HepG2 (cell line): Measurements from ENCODE around the gene PRKAG1. TPM values are rescaled to one million over a fixed set of nuclear protein-coding genes. Genes with fewer than 3 reads are reported as not detected.

ENCODE experiments used
- CTCF ChIP-seq: sonication (generic); formaldehyde crosslinking; IDR thresholded peaks from 2 replicates; pipeline ENCODE4 v1.5.0; 2020; ENCODE audit warnings: mild to moderate bottlenecking, missing genetic modification reagents, moderate library complexity
- DR1 ChIP-seq: sonication (generic); formaldehyde crosslinking; IDR thresholded peaks from 2 replicates; pipeline ENCODE4 v1.8.0; 2021; ENCODE audit warnings: mild to moderate bottlenecking, missing genetic modification reagents, inconsistent platforms
- FOXK1 ChIP-seq: sonication (generic); formaldehyde crosslinking; IDR thresholded peaks from 2 replicates; pipeline ENCODE4 v1.4.0; 2020; ENCODE audit warnings: low read depth, missing genetic modification reagents, borderline replicate concordance
- FOXO1 ChIP-seq: sonication (generic); formaldehyde crosslinking; IDR thresholded peaks from 2 replicates; pipeline ENCODE4 v1.4.0; 2020; ENCODE audit warnings: missing genetic modification reagents
- GPN1 ChIP-seq: sonication (generic); formaldehyde crosslinking; IDR thresholded peaks from 2 replicates; pipeline ENCODE4 v1.5.1; 2020; ENCODE audit warnings: missing genetic modification reagents, borderline replicate concordance
- MLXIP ChIP-seq: sonication (generic); formaldehyde crosslinking; IDR thresholded peaks from 2 replicates; pipeline ENCODE4 v1.9.0; 2021; ENCODE audit warnings: missing genetic modification reagents, borderline replicate concordance
- NFE2L1 ChIP-seq: sonication (generic); formaldehyde crosslinking; IDR thresholded peaks from 2 replicates; pipeline ENCODE4 v1.4.0; 2020; ENCODE audit warnings: missing genetic modification reagents, mild to moderate bottlenecking, borderline replicate concordance
- PAX8 ChIP-seq: sonication (generic); formaldehyde crosslinking; IDR thresholded peaks from 2 replicates; pipeline ENCODE4 v1.8.0; 2022; ENCODE audit warnings: mild to moderate bottlenecking, missing genetic modification reagents, borderline replicate concordance
- RAD21 ChIP-seq: fragments of 450-650 bp; formaldehyde crosslinking; IDR thresholded peaks from 2 replicates; pipeline ENCODE4 v1.5.0; 2020; ENCODE audit warnings: mild to moderate bottlenecking
- SIX4 ChIP-seq: sonication (generic); formaldehyde crosslinking; IDR thresholded peaks from 2 replicates; pipeline ENCODE4 v1.4.0; 2020; ENCODE audit warnings: missing genetic modification reagents
- YEATS2 ChIP-seq: sonication (generic); formaldehyde crosslinking; IDR thresholded peaks from 2 replicates; pipeline ENCODE4 v1.4.0; 2020; ENCODE audit warnings: missing genetic modification reagents, borderline replicate concordance
- ZBED4 ChIP-seq: sonication (generic); formaldehyde crosslinking; IDR thresholded peaks from 2 replicates; pipeline ENCODE4 v1.4.0; 2020; ENCODE audit warnings: missing genetic modification reagents, borderline replicate concordance
- ZMYM2 ChIP-seq: sonication (generic); formaldehyde crosslinking; IDR thresholded peaks from 2 replicates; pipeline ENCODE4 v1.8.0; 2022; ENCODE audit warnings: mild to moderate bottlenecking, missing genetic modification reagents
- ZNF225 ChIP-seq: sonication (generic); formaldehyde crosslinking; IDR thresholded peaks from 2 replicates; pipeline ENCODE4 v1.4.0; 2020; ENCODE audit warnings: mild to moderate bottlenecking, missing genetic modification reagents
- ZNF350 ChIP-seq: sonication (generic); formaldehyde crosslinking; IDR thresholded peaks from 2 replicates; pipeline ENCODE4 v1.4.0; 2020; ENCODE audit warnings: mild to moderate bottlenecking, low read depth, missing genetic modification reagents, borderline replicate concordance
- ZNF501 ChIP-seq: sonication (generic); formaldehyde crosslinking; IDR thresholded peaks from 2 replicates; pipeline ENCODE4 v1.5.1; 2020; ENCODE audit warnings: mild to moderate bottlenecking, moderate library complexity, missing genetic modification reagents
- ZNF543 ChIP-seq: sonication (generic); formaldehyde crosslinking; IDR thresholded peaks from 2 replicates; pipeline ENCODE4 v1.4.0; 2020; ENCODE audit warnings: mild to moderate bottlenecking, missing genetic modification reagents
- ZNF556 ChIP-seq: sonication (generic); formaldehyde crosslinking; IDR thresholded peaks from 2 replicates; pipeline ENCODE4 v1.4.0; 2020; ENCODE audit warnings: mild to moderate bottlenecking, missing genetic modification reagents, borderline replicate concordance
- ZNF703 ChIP-seq: sonication (generic); formaldehyde crosslinking; IDR thresholded peaks from 2 replicates; pipeline ENCODE4 v1.5.1; 2020; ENCODE audit warnings: missing genetic modification reagents, mild to moderate bottlenecking, moderate library complexity, borderline replicate concordance
- ZSCAN21 ChIP-seq: sonication (generic); formaldehyde crosslinking; IDR thresholded peaks from 2 replicates; pipeline ENCODE4 v1.8.0; 2022; ENCODE audit warnings: mild to moderate bottlenecking, missing genetic modification reagents, moderate library complexity, borderline replicate concordance
- polyA plus RNA-seq, 8 experiments: library from polyadenylated mRNA; depleted of rRNA in 3 of 8; stranded (reverse) in 7 of 8; unstranded in 1 of 8; fragments of >200 nt; fragmentation: Illumina TruSeq in 4 of 8; extraction: Trizol in 4 of 8; gene quantifications; 2 replicates each; pipeline versions ENCODE4 v1.2.1 to v1.2.3, GENCODE V29; 2011 to 2016; ENCODE audit warnings: low read depth in 4 of 8, missing spikeins in 1 of 8, mixed read lengths in 1 of 8; ENCODE audit not compliant: insufficient read depth in 1 of 8
- total RNA-seq, 5 experiments: library from RNA; depleted of rRNA; stranded (reverse); fragments of >200 nt; fragmentation: Illumina TruSeq; extraction: Trizol; gene quantifications; 2 replicates each; pipeline ENCODE4 v1.2.3, GENCODE V29; 2016; ENCODE audit warnings: low read depth in 1 of 5

Gene PRKAG1
- total and polyA plus RNA-seq, 2 of the 13 experiments (the other 11 are each of a cell fraction or from before 2014, with no cell fraction given): 26.1 to 32.8 TPM

GRCh38 chr12:49060237-49061156 lies 41.9 kb upstream of the PRKAG1 start, which contains the start of gene KMT2D (continued):
- TF ChIP-seq CTCF (CRISPR knock-in tag) (peak; percentile 45), SIX4 (CRISPR knock-in tag) (peak; percentile 75), ZNF225 (CRISPR knock-in tag) (peak; percentile 71), ZMYM2 (CRISPR knock-in tag) (no peak), FOXK1 (CRISPR knock-in tag) (peak; percentile 69; the same call in 1 of the 2 replicates), ZBED4 (CRISPR knock-in tag) (0 out of 2 replicates have a peak, but pooled peaks have one; percentile 39), ZNF703 (CRISPR knock-in tag) (peak; percentile 78; the same call in 1 of the 2 replicates), ZNF556 (peak; percentile 70; the same call in 1 of the 2 replicates), PAX8 (CRISPR knock-in tag) (peak; percentile 40; the same call in 1 of the 2 replicates), ZNF350 (CRISPR knock-in tag) (peak; percentile 91; the same call in 1 of the 2 replicates), DR1 (CRISPR knock-in tag) (peak; percentile 63), ZNF543 (CRISPR knock-in tag) (0 out of 2 replicates have a peak, but pooled peaks have one; percentile 60), FOXO1 (CRISPR knock-in tag) (peak; percentile 37; the same call in 1 of the 2 replicates), ZSCAN21 (CRISPR knock-in tag) (peak; percentile 67; the same call in 1 of the 2 replicates), MLXIP (CRISPR knock-in tag) (no peak), NFE2L1 (peak; percentile 99), ZNF501 (CRISPR knock-in tag) (peak; percentile 90), GPN1 (CRISPR knock-in tag) (no peak), RAD21 (CRISPR knock-in tag) (no peak), YEATS2 (CRISPR knock-in tag) (peak; percentile 91)
